ENCODE measurements around the gene STX2.
"Not testable (repeated sequence)": the region's sequence is repeated elsewhere in the genome, so short reads cannot be mapped to it uniquely, and the experiment has no call there.

Gene STX2

DNA sequence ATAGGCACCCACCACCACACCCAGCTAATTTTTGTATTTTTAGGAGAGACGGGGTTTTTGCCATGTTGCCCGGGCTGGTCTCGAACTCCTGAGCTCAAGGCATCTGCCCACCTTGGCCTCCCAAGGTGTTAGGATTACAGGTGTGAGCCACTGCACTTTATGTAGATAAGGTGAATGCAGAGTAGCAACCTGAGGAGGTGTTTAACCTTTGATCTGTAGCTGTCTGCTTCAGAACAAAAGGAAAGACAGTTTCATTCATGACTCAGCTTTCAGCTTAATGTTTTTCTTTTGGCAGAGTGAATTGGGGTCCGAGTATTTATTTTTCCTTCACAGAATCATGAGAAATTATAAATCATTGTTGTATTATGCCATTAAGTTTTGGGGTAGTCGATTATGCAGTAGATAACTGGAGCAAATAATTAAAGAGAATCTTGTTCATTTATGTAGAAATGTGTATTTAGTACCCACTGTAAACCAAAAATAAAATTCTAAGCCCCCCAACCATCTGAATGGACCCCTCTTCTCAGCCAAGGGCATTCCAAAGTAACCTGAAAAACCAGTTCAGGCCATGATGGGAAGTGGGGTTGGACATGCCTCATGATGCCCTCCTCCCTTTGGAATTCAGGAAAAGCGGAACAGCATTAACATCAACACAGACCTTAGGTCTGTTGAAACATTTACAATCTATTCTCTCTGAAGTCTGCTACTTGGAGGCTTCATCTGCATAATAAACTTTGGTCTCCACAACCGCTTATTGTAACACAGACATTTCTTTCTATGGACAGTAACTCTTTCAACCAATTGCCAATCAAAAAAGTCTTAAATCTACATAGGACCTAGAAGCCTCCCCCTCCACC is 10.7 kb upstream of the STX2 start:
- no peak for FAIRE-seq

GRCh38 chr12:130848785-130849305 is 9.8 kb upstream of the STX2 start:
- not testable (repeated sequence) for DNase-seq (ENCODE audit: insufficient read length, low spot score); FAIRE-seq

More for the DNA sequence above, 10.7 kb upstream of the STX2 start:
- no peak for TF ChIP-seq CTCF (IDR thresholded peaks at IDR 0.05; ENCODE audit: insufficient read depth, missing control alignments)
- no peak for DNase-seq (ENCODE audit: insufficient read length, low spot score)

DNA sequence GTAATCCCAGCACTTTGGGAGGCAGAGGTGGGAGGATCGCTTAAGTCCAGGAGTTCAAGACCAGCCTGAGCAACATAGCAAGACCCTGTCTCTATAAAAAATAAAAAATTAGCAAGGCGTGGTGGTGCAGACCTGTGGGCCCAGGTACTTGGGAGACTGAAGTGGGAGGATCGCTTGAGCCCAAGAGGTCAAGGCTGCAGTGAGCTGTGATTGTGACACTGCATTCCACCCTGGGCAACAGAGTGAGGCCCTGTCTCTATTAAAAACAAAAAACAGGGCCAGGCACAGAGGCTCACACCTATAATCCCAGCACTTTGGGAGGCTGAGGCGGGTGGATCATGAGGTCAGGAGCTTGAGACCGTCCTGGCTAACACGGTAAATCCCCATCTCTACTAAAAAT is 9.1 kb upstream of the STX2 start:
- FAIRE-seq; DNase-seq (ENCODE audit: insufficient read length, low spot score): not testable (repeated sequence)

DNA sequence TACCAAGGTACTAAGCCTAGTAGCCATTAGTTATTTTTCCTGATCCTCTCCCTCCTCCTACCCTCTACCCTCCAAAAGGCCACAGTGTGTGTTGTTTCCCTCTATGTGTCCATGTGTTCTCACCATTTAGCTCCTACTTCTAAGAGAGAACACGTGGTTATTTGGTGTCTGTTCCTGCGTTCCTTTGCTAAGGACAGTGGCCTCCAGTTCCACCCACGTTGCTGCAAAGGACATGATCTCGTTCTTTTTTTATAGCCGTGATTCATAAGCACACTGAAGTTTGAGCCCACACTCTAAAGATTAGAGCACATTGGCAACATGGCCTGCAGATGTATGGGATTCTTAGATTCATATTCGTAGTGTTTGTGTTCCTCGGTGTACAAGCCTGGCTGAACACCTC is 8.1 kb upstream of the STX2 start:
- FAIRE-seq, result no peak
- DNase-seq (ENCODE audit: insufficient read length, low spot score), result no peak
- no peak for TF ChIP-seq CTCF (IDR thresholded peaks at IDR 0.05; ENCODE audit: insufficient read depth, missing control alignments)

DNA sequence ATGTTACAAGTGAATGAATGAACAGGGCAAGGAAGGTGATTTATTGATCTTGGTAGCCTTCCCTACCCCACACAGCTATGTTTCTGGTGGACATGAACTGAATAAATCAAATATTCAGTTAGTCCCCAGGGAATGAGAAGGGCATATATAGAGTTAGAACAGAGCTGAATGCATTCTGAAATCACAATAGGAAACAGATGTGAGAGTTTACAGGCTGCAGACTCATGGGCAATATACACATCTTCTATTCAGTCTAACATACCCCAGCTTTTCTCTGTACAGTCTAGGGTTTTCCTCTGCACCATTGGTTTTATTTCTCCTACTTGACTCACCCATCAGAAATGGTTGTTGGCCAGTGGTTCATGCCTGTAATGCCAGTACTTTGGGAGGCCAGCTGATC is 7.3 kb upstream of the STX2 start:
- DNase-seq (ENCODE audit: insufficient read length, low spot score) (no peak), FAIRE-seq (no peak)
- TF ChIP-seq CTCF (IDR thresholded peaks at IDR 0.05; ENCODE audit: insufficient read depth, missing control alignments), result no peak

- DNase-seq (ENCODE audit: insufficient read length, low spot score) (no peak), FAIRE-seq (no peak)
- no peak for TF ChIP-seq CTCF (IDR thresholded peaks at IDR 0.05; ENCODE audit: insufficient read depth, missing control alignments)
These were observed 837 bp upstream of the STX2 start for GRCh38 chr12:130839770-130840404.

DNA sequence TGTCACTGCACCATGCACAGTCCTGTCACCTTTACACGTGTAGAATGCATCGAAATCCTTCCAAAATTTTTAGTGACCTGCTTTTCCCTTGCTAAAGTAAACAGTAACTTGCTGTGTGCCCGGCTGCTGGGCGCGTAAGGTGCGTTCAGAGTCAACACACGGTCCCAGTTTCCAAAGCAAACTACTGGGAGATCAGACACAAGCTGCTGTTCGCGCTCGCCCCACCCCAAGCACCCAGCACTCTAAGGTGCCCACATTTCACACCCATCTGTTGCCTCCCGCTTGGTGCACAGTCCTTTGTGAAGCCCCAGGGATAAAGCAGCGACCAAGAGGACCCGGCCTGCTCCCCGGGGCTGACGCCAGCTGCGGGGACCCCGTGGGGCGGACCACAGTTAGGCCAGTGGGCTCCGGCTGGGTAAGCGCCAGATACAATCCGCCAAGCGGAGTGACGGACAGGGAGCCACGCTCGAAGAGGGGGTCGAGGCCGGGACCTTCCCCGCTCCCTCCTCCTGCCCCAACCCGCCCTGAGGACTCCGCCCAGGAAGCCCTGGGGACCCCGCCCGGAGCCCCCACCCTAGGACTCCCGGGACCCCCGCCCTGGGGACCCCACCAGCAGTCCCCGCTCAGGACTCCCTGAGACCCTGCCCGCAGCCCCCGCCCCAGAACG is 633 bp downstream of the STX2 start:
- no peak for DNase-seq (ENCODE audit: insufficient read length, low spot score)
- FAIRE-seq, result no peak
- no peak for TF ChIP-seq CTCF (IDR thresholded peaks at IDR 0.05; ENCODE audit: insufficient read depth, missing control alignments)

DNA sequence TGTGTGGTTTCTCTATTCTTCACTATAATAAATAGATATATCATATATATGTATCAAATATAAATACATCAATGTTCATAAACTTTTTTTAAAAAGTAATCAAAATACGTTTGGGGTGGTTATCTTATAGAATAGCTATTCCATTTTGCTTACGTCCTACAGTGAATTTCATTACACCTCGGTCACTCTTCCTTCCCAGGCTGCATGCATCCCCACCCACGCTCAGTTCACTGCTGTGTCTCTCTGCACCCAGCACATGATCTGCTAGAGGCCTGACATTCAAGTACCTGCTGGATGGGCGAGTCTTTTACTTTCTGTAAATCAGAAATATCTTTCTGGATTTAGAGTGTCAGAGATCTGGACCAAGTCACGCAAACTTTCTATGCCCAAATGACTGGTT is 3.6 kb downstream of the STX2 start:
- DNase-seq (ENCODE audit: insufficient read length, low spot score) (no peak), FAIRE-seq (no peak)
- no peak for TF ChIP-seq CTCF (IDR thresholded peaks at IDR 0.05; ENCODE audit: insufficient read depth, missing control alignments)

Data from D721Med (cell line).